Aorta (tissue), 5 donors: ENCODE results near the gene NCAN. TPM values are rescaled to one million over a fixed set of nuclear protein-coding genes. Genes with fewer than 3 reads are reported as not detected.
"Not testable (repeated sequence)": the region's sequence is repeated elsewhere in the genome, so short reads cannot be mapped to it uniquely, and the experiment has no call there.

Source experiments
- ATAC-seq: fragments of 200-7000 bp; cut with Tn5 transposase; one replicate; pipeline ENCODE4 v1.9.1; 2022; ENCODE audit warnings: moderate library complexity; ENCODE audit not compliant: low FRiP score
- DNase-seq, 2 donors: peaks; one replicate each; pipeline ENCODE4 v3.0.0-alpha.2; 2020
- H3K27ac ChIP-seq, 2 donors: one replicate each; pipeline ENCODE4 v1.5.1; 2013; ENCODE audit warnings: low read length in 2 of 2, mild to moderate bottlenecking in 2 of 2, moderate library complexity in 2 of 2, control low read depth in 1 of 2, inconsistent platforms in 1 of 2, low read depth in 1 of 2
- H3K27me3 ChIP-seq, 2 donors: one replicate each; pipeline ENCODE4 v1.6.1; 2013; ENCODE audit warnings: control low read depth in 1 of 2, low read length in 1 of 2, mild to moderate bottlenecking in 1 of 2, moderate library complexity in 1 of 2; ENCODE audit not compliant: insufficient read depth in 2 of 2, control insufficient read depth in 1 of 2
- H3K36me3 ChIP-seq, 2 donors: one replicate each; pipeline ENCODE4 v1.6.1; 2013; ENCODE audit warnings: control low read depth in 1 of 2, low read length in 1 of 2, mild to moderate bottlenecking in 1 of 2; ENCODE audit not compliant: insufficient read depth in 2 of 2, control insufficient read depth in 1 of 2
- H3K4me1 ChIP-seq, 2 donors: one replicate each; pipeline ENCODE4 v1.6.1; 2013; ENCODE audit warnings: low read length in 2 of 2, control low read depth in 1 of 2, mild to moderate bottlenecking in 1 of 2, moderate library complexity in 1 of 2; ENCODE audit not compliant: insufficient read depth in 2 of 2, control insufficient read depth in 1 of 2
- H3K4me3 ChIP-seq, 2 donors: one replicate each; pipeline ENCODE4 v1.5.1; 2013; ENCODE audit warnings: low read length in 2 of 2, control low read depth in 1 of 2, mild to moderate bottlenecking in 1 of 2
- H3K9me3 ChIP-seq: one replicate; pipeline ENCODE4 v1.6.1; 2013; ENCODE audit warnings: mild to moderate bottlenecking, low read length; ENCODE audit not compliant: control insufficient read depth
- WGBS, 2 donors: extraction: QIAGEN DNeasy Blood & Tissue Kit; methylation state at CpG; one replicate each; pipeline ENCODE4 v1.1.7; 2013; 5-methylcytosine and 5-hydroxymethylcytosine counted together
- intact Hi-C, 2 donors: fragments of 100-400 bp; cut with DNase I; formaldehyde crosslinking; loops; one replicate each; pipeline versions ENCODE4 v1.14.2 to v1.15.0; 2022
- polyA plus RNA-seq, 2 donors: library from polyadenylated mRNA; stranded (reverse); fragments of 200-250 nt; gene quantifications; one replicate each; pipeline ENCODE4 v1.2.3, GENCODE V29; 2013
- total RNA-seq, 2 donors: library from RNA; stranded (reverse); fragmentation: NEBNext Ultra II Directional; extraction: Animal tissue kit (Norgen Biotek cat#: 25700); gene quantifications; one replicate each; pipeline ENCODE4 v1.2.1, GENCODE V29; 2021
- donor health status: healthy with polysubstance abuse.
- donor health status: Bipolar disorder and iron deficiency.
- donor health status: DM: no; HTN: no; CAD: no.
- donor health status: DM: no; HTN: no; CAD: no.
- donor health status: DM: yes; HTN: yes; CAD: no.

NCAN gene
- total and polyA plus RNA-seq, 4 donors = not detected

GRCh38 chr19:19215792-19216191 is 4.0 kb downstream of the NCAN start:
- H3K27me3 ChIP-seq = no peaks in the 10 kb centered on the region
- DNase-seq (no peak), ATAC-seq (no peak)
- intact Hi-C loops = no loop called here
- WGBS, 2 donors = 71 to 74% methylated on average over 4 of the region's 4 CpGs
- no peak overlapping the region for H3K27ac ChIP-seq
- H3K36me3 ChIP-seq = no peaks in the 10 kb centered on the region
- H3K4me1 ChIP-seq = no peaks in the 10 kb centered on the region
- H3K4me3 ChIP-seq = no peak overlapping the region
- no peaks in the 10 kb centered on the region for H3K9me3 ChIP-seq

GRCh38 chr19:19217099-19217498 is 5.3 kb downstream of the NCAN start:
- no peaks in the 10 kb centered on the region for H3K27me3 ChIP-seq
- intact Hi-C loops = no loop called here
- H3K36me3 ChIP-seq = no peaks in the 10 kb centered on the region
- DNase-seq = no peak
- WGBS, 2 donors = 66 to 67% methylated on average over 4 of the region's 4 CpGs
- no peak for ATAC-seq
- H3K27ac ChIP-seq = no peak overlapping the region
- H3K9me3 ChIP-seq = no peaks in the 10 kb centered on the region
- no peak overlapping the region for H3K4me3 ChIP-seq
- H3K4me1 ChIP-seq = no peaks in the 10 kb centered on the region

GRCh38 chr19:19218911-19219310 is 7.2 kb downstream of the NCAN start:
- ATAC-seq (no peak), DNase-seq (no peak)
- 87% methylated on average over 21 of the region's 21 CpGs for WGBS, 2 donors

GRCh38 chr19:19221000-19221399 is 9.2 kb downstream of the NCAN start:
- H3K36me3 ChIP-seq, DNase-seq, H3K4me3 ChIP-seq, intact Hi-C loops, H3K27me3 ChIP-seq, H3K4me1 ChIP-seq, H3K9me3 ChIP-seq, H3K27ac ChIP-seq, ATAC-seq: not testable (repeated sequence)
- 79 to 85% methylated on average over 8 of the region's 8 CpGs for WGBS, 2 donors

More at GRCh38 chr19:19218911-19219310, 7.2 kb downstream of the NCAN start:
- no peaks in the 10 kb centered on the region for H3K4me1 ChIP-seq
- H3K27ac ChIP-seq = no peak overlapping the region
- H3K9me3 ChIP-seq = no peaks in the 10 kb centered on the region
- H3K27me3 ChIP-seq = no peaks in the 10 kb centered on the region
- H3K4me3 ChIP-seq = no peak overlapping the region
- intact Hi-C loops = no loop called here
- no peaks in the 10 kb centered on the region for H3K36me3 ChIP-seq

GRCh38 chr19:19223060-19223459 is 11.3 kb downstream of the NCAN start:
- ATAC-seq (no peak), DNase-seq (no peak)
- Histone ChIP-seq H3K27ac (no peak overlapping the region), H3K36me3 (no peaks in the 10 kb centered on the region), H3K4me1 (no peaks in the 10 kb centered on the region), H3K27me3 (no peaks in the 10 kb centered on the region), H3K4me3 (no peak overlapping the region), H3K9me3 (no peaks in the 10 kb centered on the region)
- intact Hi-C loops = no loop called here
- WGBS, 2 donors = 79 to 88% methylated on average over 5 of the region's 5 CpGs

DNA sequence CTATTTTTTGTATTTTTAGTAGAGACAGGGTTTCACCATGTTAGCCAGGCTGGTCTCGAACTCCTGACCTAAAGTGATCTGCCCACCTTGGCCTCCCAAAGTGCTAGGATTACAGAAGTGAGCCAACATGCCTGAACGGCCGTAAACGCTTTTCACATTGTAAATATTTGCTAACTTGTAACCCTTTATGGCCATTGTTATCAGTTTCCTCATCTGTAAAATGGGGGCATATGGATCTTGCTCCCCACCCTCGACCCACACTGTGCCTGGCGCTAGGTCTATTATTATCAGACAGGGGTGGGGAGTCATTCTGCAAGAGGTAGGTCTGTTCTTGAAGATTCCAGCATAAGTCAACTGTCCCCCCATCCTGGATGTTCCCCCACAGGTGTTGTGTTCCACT is 11.9 kb downstream of the NCAN start:
- no peak for DNase-seq
- Histone ChIP-seq H3K9me3 (no peaks in the 10 kb centered on the region), H3K27ac (no peak overlapping the region), H3K4me1 (no peaks in the 10 kb centered on the region), H3K36me3 (no peaks in the 10 kb centered on the region), H3K4me3 (no peak overlapping the region), H3K27me3 (no peaks in the 10 kb centered on the region)
- WGBS, 2 donors = 80 to 81% methylated on average over 6 of the region's 6 CpGs
- ATAC-seq = no peak
- intact Hi-C loops = no loop called here

DNA sequence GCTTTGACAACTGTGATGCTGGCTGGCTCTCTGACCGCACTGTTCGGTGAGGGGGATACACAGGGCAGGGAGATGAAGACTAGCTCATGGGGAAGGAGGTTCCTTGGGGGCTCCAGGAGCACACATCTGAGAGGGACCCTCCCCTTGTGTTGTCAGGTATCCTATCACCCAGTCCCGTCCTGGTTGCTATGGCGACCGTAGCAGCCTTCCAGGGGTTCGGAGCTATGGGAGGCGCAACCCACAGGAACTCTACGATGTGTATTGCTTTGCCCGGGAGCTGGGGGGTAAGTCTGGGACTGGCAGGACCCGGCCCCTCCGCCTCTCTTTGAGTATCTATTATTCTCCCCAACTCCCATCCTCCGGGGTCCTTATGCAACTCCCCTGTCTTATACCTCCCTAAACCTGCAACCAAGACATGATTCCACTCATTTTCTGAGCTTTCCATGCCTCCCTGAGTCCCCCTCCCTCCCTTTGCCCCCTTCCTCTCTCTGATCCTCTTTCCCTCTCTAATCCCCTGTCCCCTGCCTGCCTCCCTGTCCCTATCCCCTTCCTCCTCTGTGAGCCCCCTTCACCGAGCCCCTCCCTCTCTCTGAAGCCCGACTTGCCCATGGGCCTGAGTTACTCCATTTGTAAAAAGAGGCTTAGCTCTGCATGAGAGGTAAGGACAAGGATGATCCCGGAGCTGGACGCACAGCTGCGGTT is 12.5 kb downstream of the NCAN start:
- H3K27ac ChIP-seq = no peak overlapping the region
- H3K4me3 ChIP-seq = no peak overlapping the region
- H3K9me3 ChIP-seq = no peaks in the 10 kb centered on the region
- no peaks in the 10 kb centered on the region for H3K4me1 ChIP-seq
- intact Hi-C loops = no loop called here
- no peak for ATAC-seq
- no peak for DNase-seq
- H3K36me3 ChIP-seq = no peaks in the 10 kb centered on the region
- H3K27me3 ChIP-seq = no peaks in the 10 kb centered on the region
- WGBS, 2 donors = 64 to 66% methylated on average over 17 of the region's 17 CpGs

DNA sequence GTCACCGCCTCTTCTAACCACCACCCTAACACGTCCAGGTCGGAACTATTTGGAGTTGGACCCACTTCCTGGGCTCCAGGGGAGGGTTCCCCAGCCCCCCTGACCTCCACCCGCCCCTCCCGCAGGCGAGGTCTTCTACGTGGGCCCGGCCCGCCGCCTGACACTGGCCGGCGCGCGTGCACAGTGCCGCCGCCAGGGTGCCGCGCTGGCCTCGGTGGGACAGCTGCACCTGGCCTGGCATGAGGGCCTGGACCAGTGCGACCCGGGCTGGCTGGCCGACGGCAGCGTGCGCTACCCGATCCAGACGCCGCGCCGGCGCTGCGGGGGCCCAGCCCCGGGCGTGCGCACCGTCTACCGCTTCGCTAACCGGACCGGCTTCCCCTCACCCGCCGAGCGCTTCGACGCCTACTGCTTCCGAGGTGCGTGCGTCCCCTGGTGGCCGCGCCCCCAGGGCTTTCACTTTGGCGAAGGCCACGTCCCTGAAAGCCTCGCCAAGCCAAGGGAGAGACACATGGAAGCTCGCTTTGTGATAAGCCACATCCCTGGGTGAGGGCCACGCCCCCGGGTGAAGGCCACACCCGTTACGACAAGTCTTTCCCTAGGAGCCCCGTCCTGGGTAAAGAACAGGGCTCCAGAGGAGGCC is 13.2 kb downstream of the NCAN start:
- no peak for ATAC-seq
- 1 to 2% methylated on average over 56 to 59 of the region's 59 CpGs for WGBS, 2 donors

GRCh38 chr19:19226204-19226603 is 14.4 kb downstream of the NCAN start:
- no peaks in the 10 kb centered on the region for H3K27me3 ChIP-seq

More for the DNA sequence above, 13.2 kb downstream of the NCAN start:
- H3K4me1 ChIP-seq = no peaks in the 10 kb centered on the region
- peak overlapping the region in 1 of 2 donors; percentile 17 for H3K4me3 ChIP-seq
- no peaks in the 10 kb centered on the region for H3K36me3 ChIP-seq
- DNase-seq = peak; percentile 71 to 87
- intact Hi-C loops = no loop called here
- no peaks in the 10 kb centered on the region for H3K27me3 ChIP-seq
- no peaks in the 10 kb centered on the region for H3K9me3 ChIP-seq
- no peak overlapping the region for H3K27ac ChIP-seq

More at GRCh38 chr19:19226204-19226603, 14.4 kb downstream of the NCAN start:
- WGBS, 2 donors = 74 to 81% methylated on average over 5 of the region's 5 CpGs
- H3K9me3 ChIP-seq = no peaks in the 10 kb centered on the region
- no peaks in the 10 kb centered on the region for H3K4me1 ChIP-seq
- DNase-seq = no peak
- H3K4me3 ChIP-seq = no peak overlapping the region
- intact Hi-C loops = no loop called here
- no peak for ATAC-seq
- H3K36me3 ChIP-seq = no peaks in the 10 kb centered on the region
- no peak overlapping the region for H3K27ac ChIP-seq
